ENCODE results near the gene IGF2.

Gene IGF2

DNA sequence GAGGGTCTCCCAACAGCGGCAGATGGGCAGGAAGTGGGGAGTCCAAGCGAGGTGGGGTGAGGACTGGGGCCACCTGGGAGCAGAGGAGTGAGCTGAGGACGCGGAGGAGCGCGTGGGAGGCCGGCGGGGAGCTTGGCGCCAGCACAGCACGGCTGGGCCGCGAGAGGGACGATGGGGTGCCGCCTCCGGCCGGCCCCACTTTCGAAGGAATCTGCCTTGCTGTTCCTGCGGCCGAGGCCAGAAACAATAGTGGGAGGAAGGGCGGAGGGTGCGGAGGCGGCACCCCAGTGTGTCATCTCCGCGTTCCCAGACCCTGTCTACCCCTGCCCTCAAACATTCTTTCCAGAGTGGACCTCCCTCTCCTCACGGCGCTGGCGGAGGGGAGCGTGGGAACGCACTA lies 16.3 kb upstream of the IGF2 start:
- Histone ChIP-seq H3K4me3 (ENCODE audit: low read length) (no peak overlapping the region), H3K36me3 (ENCODE audit: insufficient read depth, low read length) (no peaks in the 10 kb centered on the region), H3K4me1 (ENCODE audit: insufficient read depth, low read length) (no peaks in the 10 kb centered on the region), H3K9me3 (ENCODE audit: low read length) (no peaks in the 10 kb centered on the region), H2AFZ (ENCODE audit: low read depth, low read length) (no peak overlapping the region), H3K27me3 (ENCODE audit: insufficient read depth, low read length) (peaks cover 14% of the 10 kb centered on the region)

DNA sequence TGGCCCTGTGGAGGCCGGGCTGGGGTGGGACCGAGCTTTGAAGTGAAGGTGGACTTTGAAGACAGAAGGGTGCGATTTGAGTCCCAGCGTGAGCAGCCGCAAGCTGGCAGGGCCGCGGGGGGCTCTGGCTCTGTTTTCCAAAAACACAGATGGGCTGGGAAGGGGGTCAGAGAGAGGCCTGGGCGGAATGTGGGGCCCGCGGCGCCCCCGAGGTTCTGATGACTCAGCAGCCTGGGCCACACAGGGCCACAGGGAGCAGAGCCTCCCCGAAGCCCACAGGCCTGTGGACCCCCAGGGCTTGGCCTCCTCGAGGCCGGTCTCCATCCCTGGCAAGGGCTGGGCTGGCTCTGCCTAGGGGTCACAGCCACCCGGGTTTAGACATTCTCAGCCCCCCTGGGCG lies 15.7 kb upstream of the IGF2 start:
- Histone ChIP-seq H3K27me3 (ENCODE audit: insufficient read depth, low read length) (peaks cover 14% of the 10 kb centered on the region), H3K9me3 (ENCODE audit: low read length) (no peaks in the 10 kb centered on the region), H3K4me1 (ENCODE audit: insufficient read depth, low read length) (no peaks in the 10 kb centered on the region)

DNA sequence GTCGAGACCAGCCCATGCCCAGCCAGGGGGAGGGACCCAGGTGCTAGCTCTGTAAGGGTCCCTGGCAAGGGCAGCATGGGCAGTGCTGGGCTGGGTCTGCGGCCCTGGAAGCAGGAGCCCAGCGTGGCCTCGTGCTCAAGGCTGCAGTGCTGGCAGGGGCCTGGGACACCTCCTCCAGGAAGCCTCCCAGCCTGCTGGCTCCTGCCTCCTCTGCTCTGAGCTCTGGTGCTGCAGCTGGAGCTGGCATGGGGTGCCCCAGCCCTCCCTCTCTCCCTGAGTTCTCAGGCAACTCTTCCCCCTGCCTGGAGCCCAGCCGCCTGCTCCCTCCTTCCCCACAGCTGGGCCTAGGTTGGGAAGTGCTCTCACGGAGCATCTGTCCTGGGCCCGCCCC lies 15.0 kb upstream of the IGF2 start:
- Histone ChIP-seq H2AFZ (ENCODE audit: low read depth, low read length) (no peak overlapping the region), H3K27me3 (ENCODE audit: insufficient read depth, low read length) (peaks cover 18% of the 10 kb centered on the region), H3K4me1 (ENCODE audit: insufficient read depth, low read length) (no peaks in the 10 kb centered on the region), H3K9me3 (ENCODE audit: low read length) (no peaks in the 10 kb centered on the region), H3K4me3 (ENCODE audit: low read length) (no peak overlapping the region), H3K36me3 (ENCODE audit: insufficient read depth, low read length) (no peaks in the 10 kb centered on the region)

More for the DNA sequence above, 15.7 kb upstream of the IGF2 start:
- H3K4me3 ChIP-seq (ENCODE audit: low read length), result no peak overlapping the region
- H2AFZ ChIP-seq (ENCODE audit: low read depth, low read length), result no peak overlapping the region
- no peaks in the 10 kb centered on the region for H3K36me3 ChIP-seq (ENCODE audit: insufficient read depth, low read length)

DNA sequence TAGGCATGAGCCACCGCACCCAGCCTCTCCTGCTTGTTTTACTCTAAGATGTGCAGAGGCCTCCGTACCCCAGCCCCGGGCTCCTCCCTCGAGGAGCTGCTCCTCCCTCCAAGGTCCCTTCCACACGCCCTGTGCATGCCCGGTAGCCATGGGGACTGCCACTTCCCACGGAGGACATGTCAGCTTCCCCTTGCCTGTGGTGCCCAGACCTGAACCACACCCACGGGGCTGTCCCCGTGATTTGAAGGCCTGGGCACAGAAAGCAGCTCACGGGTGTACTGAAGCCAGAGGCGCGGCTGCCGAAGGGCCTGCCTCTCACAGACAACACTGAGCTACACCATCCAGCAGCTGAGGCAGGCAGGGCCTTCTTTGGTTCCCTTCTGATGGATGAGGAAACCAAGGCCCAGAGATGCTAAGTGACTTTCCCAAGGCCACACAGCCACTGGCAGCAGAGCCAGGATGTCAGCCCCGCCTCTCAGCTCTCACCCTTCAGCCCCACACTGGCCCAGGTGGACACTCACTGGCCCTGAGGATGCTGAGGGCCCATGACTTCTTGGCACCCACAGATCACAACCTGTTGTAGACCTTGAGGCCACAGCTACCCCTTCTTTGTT lies 14.5 kb upstream of the IGF2 start:
- peaks cover under 1% of the 10 kb centered on the region for H3K4me1 ChIP-seq (ENCODE audit: insufficient read depth, low read length)
- H3K27me3 ChIP-seq (ENCODE audit: insufficient read depth, low read length), result peaks cover 23% of the 10 kb centered on the region
- H3K4me3 ChIP-seq (ENCODE audit: low read length), result no peak overlapping the region
- H3K36me3 ChIP-seq (ENCODE audit: insufficient read depth, low read length), result no peaks in the 10 kb centered on the region
- no peak overlapping the region for H2AFZ ChIP-seq (ENCODE audit: low read depth, low read length)
- no peaks in the 10 kb centered on the region for H3K9me3 ChIP-seq (ENCODE audit: low read length)

GRCh38 chr11:2151500-2152257 lies 12.5 kb upstream of the IGF2 start:
- Histone ChIP-seq H3K4me3 (ENCODE audit: low read length) (no peak overlapping the region), H3K36me3 (ENCODE audit: insufficient read depth, low read length) (no peaks in the 10 kb centered on the region), H3K27me3 (ENCODE audit: insufficient read depth, low read length) (peaks cover 43% of the 10 kb centered on the region), H3K9me3 (ENCODE audit: low read length) (no peaks in the 10 kb centered on the region), H3K4me1 (ENCODE audit: insufficient read depth, low read length) (peaks cover 9% of the 10 kb centered on the region), H2AFZ (ENCODE audit: low read depth, low read length) (no peak overlapping the region)

- Histone ChIP-seq H2AFZ (ENCODE audit: low read depth, low read length) (no peak overlapping the region), H3K36me3 (ENCODE audit: insufficient read depth, low read length) (no peaks in the 10 kb centered on the region), H3K9me3 (ENCODE audit: low read length) (no peaks in the 10 kb centered on the region), H3K27me3 (ENCODE audit: insufficient read depth, low read length) (peaks cover 58% of the 10 kb centered on the region), H3K4me3 (ENCODE audit: low read length) (no peak overlapping the region), H3K4me1 (ENCODE audit: insufficient read depth, low read length) (peaks cover 9% of the 10 kb centered on the region)
Observed at GRCh38 chr11:2149864-2150847, 11.0 kb upstream of the IGF2 start.

DNA sequence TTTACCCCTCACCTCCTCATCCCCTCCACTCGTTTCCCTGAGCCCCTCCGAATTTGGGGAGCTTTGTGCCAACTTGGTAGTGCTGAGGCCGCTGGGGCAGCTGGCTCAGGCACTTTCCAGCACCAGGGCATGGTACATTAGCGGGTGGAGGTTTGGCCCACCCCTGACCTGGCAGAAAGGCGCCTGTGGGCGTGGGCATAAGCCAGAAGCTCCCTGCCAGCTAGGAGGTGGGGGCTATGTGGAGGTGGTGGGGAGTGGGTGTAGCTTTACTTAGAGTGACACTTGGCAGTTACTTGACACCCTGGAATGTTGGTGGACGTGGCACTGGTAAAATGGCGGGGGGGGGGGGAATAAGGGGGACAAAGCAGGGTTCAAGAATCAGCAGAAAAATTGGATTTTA lies 10.3 kb upstream of the IGF2 start:
- no peaks in the 10 kb centered on the region for H3K9me3 ChIP-seq (ENCODE audit: low read length)
- no peak overlapping the region for H2AFZ ChIP-seq (ENCODE audit: low read depth, low read length)
- H3K4me3 ChIP-seq (ENCODE audit: low read length), result no peak overlapping the region
- peaks cover 65% of the 10 kb centered on the region for H3K27me3 ChIP-seq (ENCODE audit: insufficient read depth, low read length)
- peaks cover 9% of the 10 kb centered on the region for H3K4me1 ChIP-seq (ENCODE audit: insufficient read depth, low read length)
- H3K36me3 ChIP-seq (ENCODE audit: insufficient read depth, low read length), result no peaks in the 10 kb centered on the region

GRCh38 chr11:2148595-2148994 lies 9.4 kb upstream of the IGF2 start:
- H3K27me3 ChIP-seq (ENCODE audit: insufficient read depth, low read length), result peaks cover 68% of the 10 kb centered on the region
- H3K36me3 ChIP-seq (ENCODE audit: insufficient read depth, low read length), result no peaks in the 10 kb centered on the region
- H2AFZ ChIP-seq (ENCODE audit: low read depth, low read length), result no peak overlapping the region
- H3K9me3 ChIP-seq (ENCODE audit: low read length), result no peaks in the 10 kb centered on the region
- no peak overlapping the region for H3K4me3 ChIP-seq (ENCODE audit: low read length)
- peaks cover 9% of the 10 kb centered on the region for H3K4me1 ChIP-seq (ENCODE audit: insufficient read depth, low read length)

- Histone ChIP-seq H3K4me1 (ENCODE audit: insufficient read depth, low read length) (peaks cover 9% of the 10 kb centered on the region), H2AFZ (ENCODE audit: low read depth, low read length) (no peak overlapping the region), H3K36me3 (ENCODE audit: insufficient read depth, low read length) (no peaks in the 10 kb centered on the region), H3K27me3 (ENCODE audit: insufficient read depth, low read length) (peaks cover 74% of the 10 kb centered on the region), H3K4me3 (ENCODE audit: low read length) (no peak overlapping the region), H3K9me3 (ENCODE audit: low read length) (no peaks in the 10 kb centered on the region)
Observed at GRCh38 chr11:2147391-2147790, 8.2 kb upstream of the IGF2 start.

GRCh38 chr11:2146051-2146450 lies 6.9 kb upstream of the IGF2 start:
- H3K4me3 ChIP-seq (ENCODE audit: low read length), result no peak overlapping the region
- no peaks in the 10 kb centered on the region for H3K9me3 ChIP-seq (ENCODE audit: low read length)
- no peak overlapping the region for H2AFZ ChIP-seq (ENCODE audit: low read depth, low read length)
- H3K4me1 ChIP-seq (ENCODE audit: insufficient read depth, low read length), result peaks cover 9% of the 10 kb centered on the region
- H3K27me3 ChIP-seq (ENCODE audit: insufficient read depth, low read length), result peaks cover 84% of the 10 kb centered on the region
- no peaks in the 10 kb centered on the region for H3K36me3 ChIP-seq (ENCODE audit: insufficient read depth, low read length)

DNA sequence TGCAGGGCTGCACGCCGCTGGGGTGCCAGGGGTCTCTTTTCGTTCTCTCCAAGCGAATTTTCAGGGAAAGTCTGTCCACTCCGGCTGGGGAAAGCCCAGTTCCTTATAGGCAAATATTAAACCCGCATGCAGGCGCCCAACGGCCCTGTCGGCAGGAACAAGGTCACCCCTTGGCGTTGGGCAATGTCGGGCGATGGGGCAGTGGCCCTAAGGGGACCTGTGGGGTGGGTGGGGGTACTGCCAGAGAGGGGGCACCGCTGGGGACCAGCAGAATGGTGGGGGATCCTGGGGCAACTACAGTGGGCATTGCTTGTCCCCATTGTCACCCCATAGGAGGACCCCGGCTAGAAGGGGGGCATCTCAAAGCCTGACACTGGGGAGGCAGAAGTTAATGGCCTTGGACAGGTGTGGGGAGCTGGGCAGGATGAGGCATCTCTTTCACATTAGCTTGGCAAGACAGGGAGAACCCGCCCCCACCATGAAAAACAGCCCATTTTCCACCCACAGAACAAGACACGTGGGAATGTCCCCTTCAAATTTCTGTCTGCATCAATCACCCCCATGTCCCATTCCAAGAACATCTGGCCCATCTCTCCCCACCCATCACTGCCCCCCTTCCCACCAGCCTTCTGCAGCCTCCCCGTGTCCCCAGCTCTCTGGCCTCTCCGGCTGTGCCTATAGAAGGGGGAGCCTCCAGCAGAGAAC lies 5.5 kb upstream of the IGF2 start:
- Histone ChIP-seq H3K4me1 (ENCODE audit: insufficient read depth, low read length) (peaks cover 9% of the 10 kb centered on the region), H3K27me3 (ENCODE audit: insufficient read depth, low read length) (peaks cover 97% of the 10 kb centered on the region), H3K4me3 (ENCODE audit: low read length) (no peak overlapping the region), H3K36me3 (ENCODE audit: insufficient read depth, low read length) (no peaks in the 10 kb centered on the region), H2AFZ (ENCODE audit: low read depth, low read length) (no peak overlapping the region), H3K9me3 (ENCODE audit: low read length) (no peaks in the 10 kb centered on the region)

DNA sequence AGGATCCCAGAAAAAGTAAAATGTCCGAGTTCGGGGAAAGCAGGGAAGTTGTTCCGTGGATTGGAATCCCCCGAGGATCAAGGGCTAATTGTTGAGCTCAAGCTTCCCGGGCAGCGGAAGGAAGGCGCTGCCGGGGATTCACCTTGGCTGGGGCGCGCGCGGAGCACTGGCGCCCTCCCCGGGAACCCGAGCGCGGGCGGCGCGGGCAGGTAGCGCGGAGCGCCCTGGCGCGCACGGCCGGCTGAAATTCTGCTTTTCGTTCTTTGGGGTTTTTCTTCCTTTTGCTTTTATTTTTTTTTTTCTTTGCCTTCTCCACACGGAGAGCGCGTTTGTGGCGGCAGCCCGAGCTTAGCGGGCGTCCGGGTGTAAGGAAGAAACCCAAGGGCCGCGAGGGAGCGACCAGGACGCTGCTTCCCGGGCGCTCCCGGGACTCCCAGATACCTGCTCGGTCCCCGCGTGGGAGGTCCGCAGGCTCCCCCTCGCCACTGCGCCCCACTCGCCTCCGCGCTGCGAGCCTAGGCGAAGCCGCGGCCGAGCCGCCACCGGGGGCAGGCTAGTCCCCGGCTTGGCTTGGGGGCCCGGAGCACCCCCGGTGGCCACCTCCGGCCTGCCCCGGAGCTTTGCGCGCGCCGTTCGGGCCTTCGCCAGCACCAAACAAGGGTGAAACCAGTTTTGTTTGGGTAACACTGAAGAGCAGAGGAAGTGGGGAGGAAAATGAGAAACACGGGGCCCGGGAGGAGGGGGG lies 4.8 kb upstream of the IGF2 start:
- H2AFZ ChIP-seq (ENCODE audit: low read depth, low read length), result no peak overlapping the region
- no peak overlapping the region for H3K4me3 ChIP-seq (ENCODE audit: low read length)
- no peaks in the 10 kb centered on the region for H3K36me3 ChIP-seq (ENCODE audit: insufficient read depth, low read length)
- H3K4me1 ChIP-seq (ENCODE audit: insufficient read depth, low read length), result peaks cover 9% of the 10 kb centered on the region
- peaks cover 93% of the 10 kb centered on the region for H3K27me3 ChIP-seq (ENCODE audit: insufficient read depth, low read length)
- H3K9me3 ChIP-seq (ENCODE audit: low read length), result no peaks in the 10 kb centered on the region

All from neuron (in vitro differentiated cells).